ENCODE data around the gene HELB.

GRCh38 chr12:66301944-66302826 lies at the start of gene HELB:
- no peak for TF ChIP-seq CTCF (conservative IDR thresholded peaks at IDR 0.05 in 1 of 2, IDR thresholded peaks at IDR 0.05 in 1 of 2; ENCODE audit: extremely low read depth in 1 of 2, insufficient read depth in 1 of 2, low read depth in 1 of 2, low read length in 2 of 2)
- TF ChIP-seq EZH2 (IDR thresholded peaks at IDR 0.05; ENCODE audit: borderline replicate concordance, low read length): no peak

All from mammary epithelial cell (primary cell).